HCT116 (cell line): ENCODE results near the gene PHF10.

ENCODE experiments used
- ATF3 ChIP-seq: IDR thresholded peaks from 2 replicates; pipeline ENCODE4 v1.6.1; 2012
- CTCF ChIP-seq, 3 experiments: fragments of 200-600 bp in 1 of 3; sonication (generic) in 1 of 3; IDR thresholded peaks in 2 of 3; conservative IDR thresholded peaks in 1 of 3; 2 replicates each; pipeline ENCODE4 v1.5.1; 2012 to 2017; ENCODE audit warnings: low read depth in 2 of 3, low read length in 2 of 3, antibody characterized with exemption in 1 of 3, borderline replicate concordance in 1 of 3, control low read depth in 1 of 3, mild to moderate bottlenecking in 1 of 3, mixed read lengths in 1 of 3, mixed run types in 1 of 3, moderate library complexity in 1 of 3; ENCODE audit not compliant: insufficient read depth in 1 of 3
- EZH2 ChIP-seq: fragments of 200-600 bp; sonication (generic); IDR thresholded peaks from 2 replicates; pipeline ENCODE4 v1.6.1; 2017; ENCODE audit warnings: antibody characterized with exemption, mixed run types
- EZH2phosphoT487 ChIP-seq: fragments of 200-600 bp; IDR thresholded peaks from 2 replicates; pipeline ENCODE4 v1.6.1; 2018; ENCODE audit warnings: antibody characterized with exemption, borderline replicate concordance
- FOSL1 ChIP-seq: IDR thresholded peaks from 2 replicates; pipeline ENCODE4 v1.6.1; 2012; ENCODE audit warnings: low read depth
- MAX ChIP-seq: IDR thresholded peaks from 2 replicates; pipeline ENCODE4 v1.6.1; 2012
- POLR2A ChIP-seq: IDR thresholded peaks from 2 replicates; pipeline ENCODE4 v1.7.0; 2011; ENCODE audit warnings: borderline replicate concordance; ENCODE audit not compliant: insufficient read depth, insufficient read length; ENCODE audit errors: extremely low read depth
- POLR2AphosphoS5 ChIP-seq: IDR thresholded peaks from 2 replicates; pipeline ENCODE4 v1.6.1; 2011; ENCODE audit warnings: mild to moderate bottlenecking, low read depth, low read length, moderate library complexity
- RAD21 ChIP-seq: IDR thresholded peaks from 2 replicates; pipeline ENCODE4 v1.6.1; 2012; ENCODE audit warnings: low read depth, mild to moderate bottlenecking
- REST ChIP-seq: IDR thresholded peaks from 2 replicates; pipeline ENCODE4 v1.6.1; 2012; ENCODE audit warnings: low read depth
- YY1 ChIP-seq: IDR thresholded peaks from 2 replicates; pipeline ENCODE4 v1.6.1; 2011; ENCODE audit warnings: low read length, low read depth, moderate library complexity, mild to moderate bottlenecking; ENCODE audit not compliant: insufficient replicate concordance; ENCODE audit errors: extremely low read depth
- ZBTB33 ChIP-seq: IDR thresholded peaks from 2 replicates; pipeline ENCODE4 v1.6.1; 2011; ENCODE audit warnings: mild to moderate bottlenecking, low read length, moderate library complexity; ENCODE audit not compliant: insufficient replicate concordance; ENCODE audit errors: extremely low read depth

GRCh38 chr6:169661391-169661756 lies 62.9 kb downstream of the PHF10 start:
- no peak for TF ChIP-seq CTCF (IDR thresholded peaks at IDR 0.05 in 2 of 3, conservative IDR thresholded peaks at IDR 0.05 in 1 of 3; ENCODE audit: borderline replicate concordance in 1 of 3, insufficient read depth in 1 of 3, low read depth in 2 of 3, low read length in 2 of 3)
- TF ChIP-seq POLR2A: no peak
- no peak for TF ChIP-seq EZH2phosphoT487
- TF ChIP-seq ZBTB33: no peak
- TF ChIP-seq FOSL1: no peak
- no peak for TF ChIP-seq POLR2AphosphoS5
- no peak for TF ChIP-seq REST
- TF ChIP-seq YY1: no peak
- TF ChIP-seq MAX: no peak
- TF ChIP-seq ATF3: no peak
- TF ChIP-seq EZH2: no peak
- TF ChIP-seq RAD21: no peak
